HG02623 (cell line): Measurements from ENCODE around the gene TPD52L2.
A peak's percentile ranks its signal among the peaks of the same experiment; 100 is the strongest.
"Not testable (repeated sequence)": the region's sequence is repeated elsewhere in the genome, so short reads cannot be mapped to it uniquely, and the experiment has no call there.

Source experiments
- ATAC-seq: cut with Tn5 transposase; IDR thresholded peaks from one replicate; pipeline ENCODE4 v1.9.1; 2021; ENCODE audit warnings: moderate library complexity; ENCODE audit not compliant: unreplicated experiment

TPD52L2 gene

GRCh38 chr20:63895202-63895951 lies 30.3 kb downstream of the TPD52L2 start:
- ATAC-seq = peak; percentile 8

- ATAC-seq = no peak
Observed at GRCh38 chr20:63895952-63896263, 30.8 kb downstream of the TPD52L2 start.

DNA sequence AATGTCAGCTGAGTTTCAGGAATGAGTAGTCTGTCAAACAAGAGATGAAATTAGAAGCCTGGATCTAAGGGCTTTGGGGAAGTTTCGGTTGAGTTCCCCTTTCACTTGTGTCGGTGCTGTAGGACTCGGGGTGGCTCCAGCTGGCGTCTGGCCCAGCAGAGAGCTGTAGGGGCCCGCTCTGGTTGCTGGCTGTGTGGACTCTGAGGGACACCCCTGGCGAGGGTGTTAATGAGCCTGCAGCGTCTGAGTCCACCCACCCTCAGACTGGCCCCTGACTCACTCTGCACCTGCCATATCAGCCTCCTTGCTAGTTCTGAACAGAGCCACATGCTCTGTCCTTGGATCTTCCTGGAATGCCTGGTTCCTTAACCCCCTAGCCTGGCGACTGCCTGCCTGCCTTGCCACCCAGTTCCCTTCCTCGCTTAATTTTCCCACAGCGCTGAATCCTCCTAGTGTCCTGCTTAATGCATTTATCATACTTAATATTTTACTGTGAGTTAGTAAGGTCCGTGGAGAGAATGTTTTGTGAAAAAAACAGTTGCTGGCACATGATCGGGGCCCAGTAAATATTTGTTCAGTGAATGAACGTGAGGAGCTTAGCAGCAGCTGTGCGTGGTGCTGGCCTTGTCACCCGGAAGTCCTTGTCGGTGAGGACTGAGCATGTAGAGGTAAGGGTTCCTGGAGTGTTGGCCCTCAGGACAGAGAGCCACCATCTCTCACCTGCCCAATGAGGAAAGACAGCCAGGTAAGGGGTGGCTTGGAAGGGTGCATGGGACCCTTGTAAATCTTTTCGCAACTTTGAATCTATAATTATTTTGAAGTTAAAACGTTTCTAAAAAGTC lies 31.4 kb downstream of the TPD52L2 start:
- ATAC-seq = no peak

DNA sequence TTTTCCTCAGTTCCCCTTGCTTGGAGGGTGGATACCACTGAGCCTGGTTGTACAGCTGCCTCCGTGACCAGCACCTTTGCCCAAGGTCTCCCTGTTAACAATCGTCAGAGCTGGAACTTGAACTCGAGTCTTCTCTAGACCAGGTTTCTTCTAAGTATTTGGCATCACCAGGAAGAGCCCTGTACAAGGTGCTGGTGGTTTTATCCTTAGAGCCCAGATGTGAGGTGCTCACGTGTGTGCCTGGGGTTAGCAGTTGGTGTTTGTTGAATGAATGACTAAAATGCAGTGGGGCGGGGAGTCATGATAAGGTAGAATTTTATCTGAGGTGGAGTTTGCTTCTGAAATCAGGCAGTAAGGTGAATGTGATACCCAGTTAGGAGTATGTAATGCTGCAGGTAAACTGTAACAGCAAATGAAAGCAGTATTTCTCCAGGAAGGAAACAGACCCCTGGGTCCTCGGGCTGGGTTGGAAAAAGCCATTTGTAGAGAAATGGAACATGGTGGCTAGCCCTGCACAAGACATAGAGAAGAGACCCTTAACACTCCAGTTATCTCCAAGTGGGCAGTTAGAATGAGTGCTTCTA lies 33.0 kb downstream of the TPD52L2 start:
- no peak for ATAC-seq

- no peak for ATAC-seq
Observed at GRCh38 chr20:63898882-63899558, 34.0 kb downstream of the TPD52L2 start.

GRCh38 chr20:63900413-63900812 lies 35.3 kb downstream of the TPD52L2 start:
- ATAC-seq = no peak

DNA sequence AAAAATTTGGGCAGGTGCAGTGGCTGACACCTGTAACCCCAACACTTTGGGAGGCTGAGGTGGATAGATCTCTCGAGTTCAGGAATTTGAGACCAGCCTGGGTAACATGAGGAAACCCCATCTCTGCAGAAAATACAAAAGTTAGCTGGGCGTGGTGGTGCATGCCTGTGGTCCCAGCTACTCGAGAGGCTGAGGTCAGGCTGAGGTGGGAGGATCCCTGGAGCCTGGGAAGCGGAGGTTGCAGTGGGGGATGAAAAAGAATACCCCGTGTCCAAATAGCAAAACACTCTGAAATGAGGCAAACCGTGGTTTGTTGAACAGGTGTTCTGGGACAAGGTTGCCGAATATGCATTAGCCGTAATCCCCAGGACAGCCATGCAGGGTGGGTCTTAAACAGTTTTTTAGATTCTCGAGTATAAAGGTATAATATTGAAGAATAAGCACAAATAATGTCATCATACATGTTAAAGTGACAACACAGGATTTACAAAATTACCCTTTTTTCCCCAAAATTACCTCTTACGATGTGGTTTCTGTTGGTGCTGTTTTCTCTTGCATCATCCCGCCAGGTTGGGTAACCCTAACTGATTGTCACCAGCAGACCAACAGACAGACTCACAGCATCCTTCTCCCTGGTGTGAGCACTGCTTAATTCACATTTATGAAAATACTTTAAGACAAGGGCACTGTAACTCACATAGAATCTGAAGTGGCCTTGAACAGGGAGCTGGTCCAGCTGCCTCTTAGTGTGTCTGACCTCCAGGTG lies 38.9 kb downstream of the TPD52L2 start:
- no peak for ATAC-seq

DNA sequence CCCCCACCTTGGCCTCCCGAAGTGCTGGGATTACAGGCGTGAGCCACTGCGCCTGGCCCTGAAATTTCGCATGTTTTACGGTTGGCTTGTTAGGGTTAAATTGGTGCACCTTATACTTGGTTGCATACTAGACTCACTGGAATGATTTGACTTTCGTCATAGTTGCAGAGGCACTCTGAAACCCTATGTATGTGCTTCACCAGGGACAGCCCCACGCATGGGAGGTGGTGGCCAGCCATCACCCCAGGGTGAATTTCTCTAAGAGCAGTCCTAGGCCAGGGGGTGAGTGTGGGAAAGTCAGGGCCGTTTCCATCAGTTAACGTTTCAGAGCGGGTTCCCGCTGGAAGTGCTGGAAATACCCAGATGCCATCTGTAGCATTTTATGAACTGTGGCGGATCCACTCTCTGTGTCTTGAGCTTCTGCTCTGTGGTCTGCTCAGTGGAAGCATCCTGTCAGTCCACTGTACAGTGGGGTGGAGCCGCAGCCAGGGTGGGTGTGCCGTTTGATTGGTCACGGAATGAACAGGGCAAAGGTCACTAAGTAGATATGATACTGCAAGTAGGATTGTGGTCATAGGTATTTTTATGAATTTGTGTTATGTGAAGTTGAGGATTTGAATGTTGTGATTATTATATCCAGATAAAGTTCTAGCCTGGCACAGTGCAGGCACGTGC lies 43.1 kb downstream of the TPD52L2 start:
- ATAC-seq = no peak

GRCh38 chr20:63911176-63911575 lies 46.1 kb downstream of the TPD52L2 start:
- no peak for ATAC-seq

GRCh38 chr20:63913768-63914167 lies 48.7 kb downstream of the TPD52L2 start:
- ATAC-seq = no peak

- ATAC-seq = no peak
Observed at GRCh38 chr20:63915471-63915870, 50.4 kb downstream of the TPD52L2 start.

DNA sequence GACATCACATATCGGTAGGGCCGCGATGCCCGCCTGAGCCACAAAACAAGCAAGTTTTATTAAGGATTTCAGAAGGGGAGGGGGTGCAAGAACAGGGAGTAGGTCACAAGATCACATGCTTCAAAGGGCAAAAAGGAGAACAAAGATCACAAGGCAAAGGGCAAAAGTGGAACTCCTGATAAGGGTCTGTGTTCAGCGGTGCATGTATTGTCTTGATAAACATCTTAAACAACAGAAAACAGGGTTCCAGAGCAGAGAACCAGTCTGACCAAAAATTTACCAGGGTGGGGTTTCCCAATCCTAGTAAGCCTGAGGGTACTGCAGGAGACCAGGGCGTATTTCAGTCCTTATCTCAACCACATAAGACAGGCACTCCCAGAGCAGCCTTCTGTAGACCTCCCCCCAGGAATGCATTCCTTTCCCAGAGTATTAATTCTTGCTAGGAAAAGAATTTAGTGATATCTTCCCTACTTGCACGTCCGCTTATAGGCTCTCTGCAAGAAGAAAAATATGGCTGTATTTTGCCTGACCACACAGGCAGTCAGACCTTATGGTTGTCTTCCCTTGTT lies 51.4 kb downstream of the TPD52L2 start:
- not testable (repeated sequence) for ATAC-seq

DNA sequence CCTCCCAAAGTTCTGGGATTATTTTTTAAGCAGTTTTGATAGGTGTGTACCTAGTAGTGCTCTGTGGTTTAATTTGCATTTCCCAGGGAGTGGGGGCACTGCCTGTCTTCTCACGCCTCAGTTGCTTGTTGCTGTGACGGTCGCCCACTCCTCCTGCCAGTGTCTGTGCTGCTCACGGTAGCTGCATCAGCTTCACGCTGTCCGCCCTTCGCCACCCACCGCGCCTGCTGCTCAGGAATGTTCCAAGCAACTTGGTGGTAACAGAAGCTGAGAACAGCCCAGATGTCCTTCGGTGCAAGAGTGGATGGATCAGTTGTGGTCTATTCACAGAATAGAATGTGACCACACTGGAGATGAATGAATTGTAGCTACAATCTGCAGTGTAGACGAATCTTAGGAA lies 52.7 kb downstream of the TPD52L2 start:
- no peak for ATAC-seq

DNA sequence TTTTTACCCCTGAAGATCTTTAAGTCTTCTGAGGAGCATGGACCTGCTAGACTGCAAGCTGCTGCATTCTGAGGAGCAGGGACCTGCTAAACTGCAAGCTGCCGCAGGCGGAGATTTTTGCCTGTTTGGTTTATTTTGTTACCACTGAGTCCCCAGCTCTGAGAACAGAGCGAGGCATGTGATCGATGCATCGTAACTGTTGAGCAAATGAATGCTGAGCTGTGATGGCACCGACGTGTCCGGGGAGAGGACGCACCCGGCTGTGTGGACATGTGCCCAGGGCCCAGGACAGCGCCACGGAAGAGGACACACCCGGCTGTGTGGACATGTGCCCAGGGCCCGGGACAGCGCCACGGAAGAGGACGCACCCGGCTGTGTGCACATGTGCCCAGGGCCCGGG lies 54.1 kb downstream of the TPD52L2 start:
- ATAC-seq = no peak

- ATAC-seq = no peak
Observed at GRCh38 chr20:63920226-63920625, 55.2 kb downstream of the TPD52L2 start.

DNA sequence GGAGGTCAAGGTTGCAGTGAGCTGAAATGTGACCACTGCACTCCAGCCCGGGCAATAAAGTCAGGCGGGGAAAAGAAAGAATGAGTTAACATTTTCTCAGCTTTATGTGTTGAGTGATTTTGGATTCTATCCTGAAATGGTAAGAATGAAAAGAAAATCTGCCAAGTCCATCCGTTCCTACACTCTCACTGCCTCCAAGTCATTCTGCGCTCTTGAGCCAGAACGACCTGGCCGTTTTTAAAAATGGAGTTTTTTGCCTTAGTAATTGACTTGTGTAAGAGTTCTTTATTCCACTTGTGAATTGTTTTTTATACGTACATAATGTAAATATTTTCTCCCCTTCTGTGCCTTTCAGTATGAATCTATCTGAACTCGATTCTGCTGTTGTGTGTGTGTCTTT lies 58.6 kb downstream of the TPD52L2 start:
- no peak for ATAC-seq

DNA sequence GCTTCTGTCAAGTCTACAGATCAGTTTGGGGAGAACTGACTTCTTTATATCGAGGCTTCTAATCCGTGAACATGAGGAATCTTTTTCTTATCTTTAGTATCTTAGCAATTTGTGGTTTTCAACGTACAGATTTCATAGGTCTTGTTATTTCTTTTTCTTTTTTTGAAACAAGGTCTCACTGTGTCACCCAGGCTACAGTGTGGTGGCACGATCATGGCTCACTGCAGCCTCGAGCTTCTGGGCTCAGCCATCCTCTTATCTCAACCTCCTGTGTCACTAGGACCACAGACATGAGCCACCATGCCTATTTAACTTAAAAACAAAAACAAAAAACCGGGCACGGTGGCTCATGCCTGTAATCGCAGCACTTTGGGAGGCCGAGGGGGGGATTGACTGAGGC lies 59.2 kb downstream of the TPD52L2 start:
- no peak for ATAC-seq

DNA sequence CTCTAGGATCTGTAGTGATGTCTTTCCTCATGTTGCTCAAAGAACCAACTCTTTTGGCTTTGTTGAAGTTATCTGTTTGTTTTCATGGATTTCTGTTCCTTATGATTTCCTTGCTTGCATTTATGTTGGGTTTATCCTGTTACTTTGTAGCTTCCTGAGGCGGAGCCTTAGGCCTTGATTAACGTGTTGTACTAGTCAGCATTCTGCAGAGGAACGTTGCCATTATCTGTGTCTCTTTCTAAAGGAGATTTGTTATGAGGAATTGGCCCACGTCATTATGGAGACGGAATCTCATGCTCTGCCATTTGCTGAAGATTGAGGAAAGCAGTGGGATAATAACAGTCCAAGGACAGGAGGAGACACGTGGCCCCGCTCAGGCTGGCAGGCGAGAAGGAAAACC lies 61.2 kb downstream of the TPD52L2 start:
- ATAC-seq = no peak

DNA sequence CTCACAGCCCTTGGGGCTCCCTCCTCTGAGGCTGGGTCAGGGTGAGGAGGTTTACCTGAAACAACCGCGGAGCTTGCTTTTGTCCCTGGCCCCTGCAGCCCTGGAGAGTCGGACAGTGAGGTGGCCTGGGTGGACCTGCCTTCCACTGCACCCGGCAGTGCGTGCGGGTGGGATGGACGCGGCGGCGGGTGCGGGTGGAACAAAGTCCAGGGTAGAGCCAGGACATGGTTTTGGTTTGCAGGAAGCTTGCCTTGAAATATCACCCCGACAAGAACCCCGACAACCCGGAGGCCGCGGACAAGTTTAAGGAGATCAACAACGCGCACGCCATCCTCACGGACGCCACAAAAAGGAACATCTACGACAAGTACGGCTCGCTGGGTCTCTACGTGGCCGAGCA lies 64.0 kb downstream of the TPD52L2 start:
- ATAC-seq = no peak

DNA sequence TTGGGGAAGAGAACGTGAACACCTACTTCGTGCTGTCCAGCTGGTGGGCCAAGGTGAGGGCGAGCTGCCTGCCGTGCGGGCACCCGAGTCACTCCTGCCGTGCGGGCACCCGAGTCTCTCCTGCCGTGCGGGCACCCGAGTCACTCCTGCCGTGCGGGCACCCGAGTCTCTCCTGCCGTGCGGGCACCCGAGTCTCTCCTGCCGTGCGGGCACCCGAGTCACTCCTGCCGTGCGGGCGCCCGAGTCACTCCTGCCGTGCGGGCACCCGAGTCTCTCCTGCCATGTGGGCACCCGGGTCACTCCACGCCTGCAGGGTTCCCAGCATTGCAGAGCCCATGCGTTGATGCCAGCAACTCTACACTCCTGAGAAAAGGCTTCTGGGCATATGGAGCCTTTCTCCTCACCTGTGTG lies 64.4 kb downstream of the TPD52L2 start:
- ATAC-seq = not testable (repeated sequence)
